Body of pancreas (tissue), 4 donors: ENCODE results near the gene HOMEZ. TPM values are rescaled to one million over a fixed set of nuclear protein-coding genes. Genes with fewer than 3 reads are reported as not detected.

Experiments
- ATAC-seq: fragments of 150-250 bp; one replicate; pipeline ENCODE4 v1.9.1; 2016
- DNase-seq, 4 donors: peaks; one replicate each; pipeline ENCODE4 v3.0.0-alpha.2; 2019
- H3K27ac ChIP-seq, 4 donors: fragments of 200-600 bp; sonication (generic); 1 replicate in 3 of 4; 2 replicates in 1 of 4; pipeline versions ENCODE4 v1.5.1 to v1.6.1; 2016 to 2019; ENCODE audit warnings: mild to moderate bottlenecking in 1 of 4, mixed read lengths in 1 of 4, moderate library complexity in 1 of 4
- H3K27me3 ChIP-seq, 2 donors: fragments of 200-600 bp; sonication (generic); one replicate each; pipeline ENCODE4 v1.6.0; 2016; ENCODE audit warnings: mild to moderate bottlenecking in 1 of 2
- H3K36me3 ChIP-seq, 2 donors: fragments of 200-600 bp; sonication (generic); replicated peaks in 1 of 2; 2 replicates each; pipeline ENCODE4 v1.5.1; 2016; ENCODE audit warnings: low read depth in 2 of 2; ENCODE audit not compliant: insufficient read depth in 1 of 2
- H3K4me1 ChIP-seq: fragments of 200-600 bp; sonication (generic); one replicate; pipeline ENCODE4 v1.6.0; 2016
- H3K4me3 ChIP-seq, 2 donors: fragments of 200-600 bp; sonication (generic); 1 replicate in 1 of 2; 2 replicates in 1 of 2; pipeline ENCODE4 v1.5.1; 2016 to 2019
- H3K9me3 ChIP-seq, 3 donors: fragments of 200-600 bp; sonication (generic); 1 replicate in 2 of 3; 2 replicates in 1 of 3; pipeline ENCODE4 v1.5.1; 2016
- POLR2A ChIP-seq, 3 donors: fragments of 450-650 bp; IDR thresholded peaks; one replicate each; pipeline ENCODE4 v1.6.1; 2016; ENCODE audit warnings: antibody characterized with exemption in 3 of 3, mild to moderate bottlenecking in 2 of 3
- WGBS, 2 donors: methylation state at CpG; one replicate each; pipeline ENCODE4 v1.1.5; 2017; 5-methylcytosine and 5-hydroxymethylcytosine counted together
- intact Hi-C: fragments of 100-400 bp; cut with DNase I; formaldehyde crosslinking; loops from one replicate; pipeline ENCODE4 v1.15.1; 2023
- total RNA-seq, 2 donors: library from RNA; depleted of rRNA; stranded (reverse); fragments of >200 nt; gene quantifications; one replicate each; pipeline ENCODE4 v1.1.0, GENCODE V29; 2016
- TF ChIP-seq, protein P1 (sequence below), 7 experiments: fragments of 450-650 bp in 4 of 7; fragments of 200-600 bp in 3 of 7; sonication (generic) in 3 of 7; IDR thresholded peaks; one replicate each; pipeline ENCODE4 v1.5.1; 2016 to 2019; ENCODE audit warnings: antibody characterized with exemption in 7 of 7

The HOMEZ gene
- total RNA-seq, 2 donors from 2014 or later: 4.9 to 8.6 TPM

DNA sequence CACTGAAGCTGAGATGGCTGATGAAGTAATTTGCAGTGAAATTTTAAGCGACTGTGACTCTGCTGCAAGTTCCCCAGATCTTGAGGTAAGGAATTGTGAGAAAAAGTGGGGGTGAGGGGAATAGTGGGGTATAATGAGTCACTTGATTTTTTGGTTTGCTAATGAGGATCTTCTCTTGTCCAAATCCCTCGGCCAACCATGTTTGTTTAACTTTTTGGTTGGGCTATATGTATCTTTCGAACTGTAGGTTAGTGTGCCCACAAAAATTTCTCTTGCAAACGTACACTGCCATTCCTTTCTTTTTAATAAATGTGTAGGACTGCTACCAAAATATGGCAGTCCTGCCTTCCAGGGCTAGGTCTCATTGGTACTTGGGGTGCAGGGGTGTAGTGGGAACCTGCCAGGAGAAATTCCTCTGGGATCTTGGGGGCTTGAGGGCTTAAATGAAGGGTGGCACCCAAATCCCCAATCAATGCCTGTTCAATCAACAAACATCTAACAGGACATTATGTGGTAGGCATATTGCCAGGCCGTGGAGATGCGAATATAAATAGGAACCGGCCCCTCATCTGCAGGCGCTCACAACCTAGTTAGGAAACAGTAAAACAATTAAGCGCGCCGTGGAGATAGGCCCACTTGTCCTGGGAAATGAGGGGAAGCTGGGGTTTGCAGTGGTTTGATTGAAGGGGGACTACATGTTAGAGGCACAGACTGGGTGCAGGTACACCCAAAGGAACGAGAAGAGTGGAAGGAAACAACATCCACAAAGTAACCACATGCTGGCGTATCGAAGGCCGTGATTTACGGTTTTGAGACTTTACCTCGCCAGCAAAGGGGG lies 34.0 kb upstream of the HOMEZ start:
- no peak for TF ChIP-seq POLR2A (IDR thresholded peaks at IDR 0.05)
- TF ChIP-seq, protein P1, sequence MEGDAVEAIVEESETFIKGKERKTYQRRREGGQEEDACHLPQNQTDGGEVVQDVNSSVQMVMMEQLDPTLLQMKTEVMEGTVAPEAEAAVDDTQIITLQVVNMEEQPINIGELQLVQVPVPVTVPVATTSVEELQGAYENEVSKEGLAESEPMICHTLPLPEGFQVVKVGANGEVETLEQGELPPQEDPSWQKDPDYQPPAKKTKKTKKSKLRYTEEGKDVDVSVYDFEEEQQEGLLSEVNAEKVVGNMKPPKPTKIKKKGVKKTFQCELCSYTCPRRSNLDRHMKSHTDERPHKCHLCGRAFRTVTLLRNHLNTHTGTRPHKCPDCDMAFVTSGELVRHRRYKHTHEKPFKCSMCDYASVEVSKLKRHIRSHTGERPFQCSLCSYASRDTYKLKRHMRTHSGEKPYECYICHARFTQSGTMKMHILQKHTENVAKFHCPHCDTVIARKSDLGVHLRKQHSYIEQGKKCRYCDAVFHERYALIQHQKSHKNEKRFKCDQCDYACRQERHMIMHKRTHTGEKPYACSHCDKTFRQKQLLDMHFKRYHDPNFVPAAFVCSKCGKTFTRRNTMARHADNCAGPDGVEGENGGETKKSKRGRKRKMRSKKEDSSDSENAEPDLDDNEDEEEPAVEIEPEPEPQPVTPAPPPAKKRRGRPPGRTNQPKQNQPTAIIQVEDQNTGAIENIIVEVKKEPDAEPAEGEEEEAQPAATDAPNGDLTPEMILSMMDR (IDR thresholded peaks at IDR 0.05): no peak

DNA sequence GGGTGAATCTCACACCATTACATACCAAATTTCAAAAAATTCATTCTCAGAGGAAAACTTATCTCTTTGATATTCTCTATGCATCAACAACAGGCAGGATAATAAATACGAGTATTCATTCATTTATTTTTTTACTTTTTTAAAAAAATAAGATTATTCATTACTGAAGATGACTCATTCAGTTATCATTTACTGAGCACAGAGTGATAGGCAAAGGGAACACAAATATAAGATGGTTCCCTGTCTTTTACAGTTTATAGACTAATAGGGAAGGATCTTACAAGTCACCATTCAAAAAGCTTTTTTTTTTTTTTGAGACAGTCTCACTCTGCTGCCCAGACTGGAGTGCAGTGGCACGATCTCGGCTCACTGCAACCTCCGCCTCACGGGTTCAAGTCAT lies 30.4 kb upstream of the HOMEZ start:
- H3K4me3 ChIP-seq: no peak overlapping the region
- intact Hi-C loops: no loop called here
- H3K36me3 ChIP-seq: no peaks in the 10 kb centered on the region
- no peaks in the 10 kb centered on the region for H3K27me3 ChIP-seq
- 77 to 81% methylated on average over 5 of the region's 5 CpGs for WGBS, 2 donors
- no peak overlapping the region for H3K27ac ChIP-seq
- ATAC-seq (no peak), DNase-seq (no peak)
- peaks cover 9% of the 10 kb centered on the region for H3K4me1 ChIP-seq
- TF ChIP-seq, protein P1 (IDR thresholded peaks at IDR 0.05): no peak
- no peak for TF ChIP-seq POLR2A (IDR thresholded peaks at IDR 0.05)
- no peaks in the 10 kb centered on the region for H3K9me3 ChIP-seq

More for the DNA sequence above, 34.0 kb upstream of the HOMEZ start:
- DNase-seq: peak in 1 of 4 donors; percentile 19
- 86 to 95% methylated on average over 17 of the region's 17 CpGs for WGBS, 2 donors
- Histone ChIP-seq H3K36me3 (peaks cover 8 to 16% of the 10 kb centered on the region in 2 donors), H3K9me3 (no peaks in the 10 kb centered on the region), H3K27me3 (no peaks in the 10 kb centered on the region), H3K4me3 (no peak overlapping the region), H3K27ac (peak overlapping the region; percentile 87 to 99 (median 93)), H3K4me1 (peaks cover 30% of the 10 kb centered on the region)
- ATAC-seq: no peak
- intact Hi-C loops: loop anchor here (10.0 kb wide), 1 partner anchor 245 kb away; the partner anchor contains the start of gene AP1G2

DNA sequence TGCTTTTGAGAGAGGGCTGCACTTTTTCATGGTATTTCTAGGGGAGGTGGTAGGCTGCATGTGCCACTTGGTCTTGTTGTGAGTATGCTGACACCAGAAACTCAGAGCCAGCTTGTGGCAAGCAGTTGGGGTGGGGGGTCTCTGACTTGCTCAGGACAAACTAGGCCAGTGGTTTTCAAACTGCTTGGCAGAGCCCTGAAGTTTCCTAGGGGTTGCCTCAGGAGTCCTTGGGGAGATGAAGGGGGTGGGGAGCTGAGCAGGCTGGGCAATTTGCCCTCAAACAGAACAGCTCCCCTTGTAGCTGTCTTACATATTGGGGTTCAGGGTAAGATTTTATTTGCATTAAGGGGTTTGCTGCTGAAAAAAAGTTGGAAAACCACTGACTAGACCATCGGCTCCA lies 24.6 kb upstream of the HOMEZ start:
- H3K27ac ChIP-seq: no peak overlapping the region
- no peak for ATAC-seq
- no peak overlapping the region for H3K4me3 ChIP-seq
- peaks cover 41% of the 10 kb centered on the region for H3K4me1 ChIP-seq
- no peak for DNase-seq
- no peaks in the 10 kb centered on the region for H3K9me3 ChIP-seq
- TF ChIP-seq, protein P1 (IDR thresholded peaks at IDR 0.05): no peak
- H3K27me3 ChIP-seq: no peaks in the 10 kb centered on the region
- intact Hi-C loops: no loop called here
- H3K36me3 ChIP-seq: no peaks in the 10 kb centered on the region
- 78 to 91% methylated on average over 1 of the region's 1 CpG for WGBS, 2 donors

DNA sequence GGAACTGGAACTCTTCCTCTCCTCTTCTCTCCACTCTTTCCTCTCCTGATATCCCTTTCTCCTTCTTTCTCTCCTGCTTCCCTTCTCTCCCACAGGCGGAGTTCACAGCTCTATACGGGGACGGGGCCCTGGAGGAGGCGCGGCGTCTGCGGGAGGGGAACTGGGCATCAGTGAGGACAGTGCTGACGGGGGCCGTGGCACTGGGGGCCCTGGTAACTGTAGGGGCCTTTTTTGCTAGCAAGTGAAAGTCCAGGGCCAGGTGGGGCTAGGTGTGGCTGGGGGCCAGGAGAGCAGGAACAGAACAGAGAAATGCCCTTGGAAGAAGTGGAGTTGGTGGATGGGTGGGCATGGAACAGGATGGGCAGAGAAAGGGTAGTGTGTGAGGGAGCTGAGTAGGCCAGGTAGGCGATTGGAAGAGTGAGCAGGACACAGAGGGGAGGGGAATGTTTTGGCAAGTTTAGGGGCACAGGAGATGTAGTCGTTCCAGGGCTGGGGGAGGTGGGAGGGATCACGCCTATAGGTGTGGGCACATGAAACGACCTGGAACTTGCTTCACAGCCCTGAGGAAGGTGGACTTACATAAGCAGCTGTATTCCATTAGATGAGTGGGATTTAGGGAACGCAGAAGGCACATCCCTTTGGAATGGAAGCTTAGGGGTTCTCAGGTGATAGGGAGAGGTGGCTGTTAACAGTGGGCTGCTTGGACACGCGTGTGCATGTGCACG lies 23.0 kb upstream of the HOMEZ start:
- Histone ChIP-seq H3K27ac (no peak overlapping the region), H3K4me3 (no peak overlapping the region), H3K27me3 (no peaks in the 10 kb centered on the region), H3K36me3 (no peaks in the 10 kb centered on the region), H3K4me1 (peaks cover 42% of the 10 kb centered on the region), H3K9me3 (no peaks in the 10 kb centered on the region)
- TF ChIP-seq, protein P1 (IDR thresholded peaks at IDR 0.05): no peak
- no peak for TF ChIP-seq POLR2A (IDR thresholded peaks at IDR 0.05)
- intact Hi-C loops: no loop called here
- DNase-seq: no peak
- 74 to 77% methylated on average over 17 of the region's 17 CpGs for WGBS, 2 donors
- ATAC-seq: no peak
